ENCODE measurements around the gene RHOT2. TPM values are rescaled to one million over a fixed set of nuclear protein-coding genes. Genes with fewer than 3 reads are reported as not detected.

RHOT2 gene
- total and polyA plus RNA-seq, 9 of the 15 experiments (the other 6 are each of a cell fraction or from before 2014, with no cell fraction given) = 5.0 to 373 (median 112) TPM

GRCh38 chr16:684071-684794 is 16.3 kb downstream of the RHOT2 start, which contains the start of gene JMJD8 (continued):
- TF ChIP-seq DLX4 (CRISPR knock-in tag; IDR thresholded peaks at IDR 0.05) = no peak
- TF ChIP-seq TSC22D4 (tag; IDR thresholded peaks at IDR 0.05) = no peak
- no peak for TF ChIP-seq ZNF318 (IDR thresholded peaks at IDR 0.05; ENCODE audit: borderline replicate concordance in 1 of 2, low read depth in 1 of 2)
- peak; percentile 90 for TF ChIP-seq CREM (IDR thresholded peaks at IDR 0.05; ENCODE audit: low read depth)
- no peak for TF ChIP-seq EWSR1 (IDR thresholded peaks at IDR 0.05; ENCODE audit: borderline replicate concordance, low read depth, partially characterized antibody)
- no peak for TF ChIP-seq ZNF253 (CRISPR knock-in tag; conservative IDR thresholded peaks at IDR 0.05)
- TF ChIP-seq THRAP3 (IDR thresholded peaks at IDR 0.05; ENCODE audit: borderline replicate concordance) = no peak
- TF ChIP-seq KLF13 (tag; IDR thresholded peaks at IDR 0.05; ENCODE audit: borderline replicate concordance, low read depth) = no peak
- TF ChIP-seq DACH1 (IDR thresholded peaks at IDR 0.05; ENCODE audit: partially characterized antibody) = no peak
- TF ChIP-seq MCM5 (IDR thresholded peaks at IDR 0.05; ENCODE audit: low read depth) = no peak
- TF ChIP-seq WHSC1 (IDR thresholded peaks at IDR 0.05; ENCODE audit: low read length) = no peak
- TF ChIP-seq, protein P1, sequence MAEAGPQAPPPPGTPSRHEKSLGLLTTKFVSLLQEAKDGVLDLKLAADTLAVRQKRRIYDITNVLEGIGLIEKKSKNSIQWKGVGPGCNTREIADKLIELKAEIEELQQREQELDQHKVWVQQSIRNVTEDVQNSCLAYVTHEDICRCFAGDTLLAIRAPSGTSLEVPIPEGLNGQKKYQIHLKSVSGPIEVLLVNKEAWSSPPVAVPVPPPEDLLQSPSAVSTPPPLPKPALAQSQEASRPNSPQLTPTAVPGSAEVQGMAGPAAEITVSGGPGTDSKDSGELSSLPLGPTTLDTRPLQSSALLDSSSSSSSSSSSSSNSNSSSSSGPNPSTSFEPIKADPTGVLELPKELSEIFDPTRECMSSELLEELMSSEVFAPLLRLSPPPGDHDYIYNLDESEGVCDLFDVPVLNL (CRISPR knock-in tag; IDR thresholded peaks at IDR 0.05; ENCODE audit: low read depth) = no peak
- TF ChIP-seq CBX8 (IDR thresholded peaks at IDR 0.05; ENCODE audit: borderline replicate concordance, extremely low read depth, low read depth, low read length, poor library complexity, severe bottlenecking) = no peak
- no peak for TF ChIP-seq CC2D1A (IDR thresholded peaks at IDR 0.05)

All from K562 (cell line).